NCI-H526 (cell line): Measurements from ENCODE around the gene P4HB.
"Not testable (repeated sequence)": the region's sequence is repeated elsewhere in the genome, so short reads cannot be mapped to it uniquely, and the experiment has no call there.

Experiments used
- DNase-seq, 2 experiments: peaks; one replicate each; lab custom pipeline; 2025; lab: John Stamatoyannopoulos, UW

Gene P4HB

GRCh38 chr17:81846743-81847689 lies 13.3 kb downstream of the P4HB start:
- DNase-seq = no peak

- DNase-seq = no peak
Measured at GRCh38 chr17:81845881-81846742, 14.2 kb downstream of the P4HB start.

GRCh38 chr17:81845361-81845760 lies 15.0 kb downstream of the P4HB start:
- no peak for DNase-seq

- DNase-seq = no peak
Measured at GRCh38 chr17:81844887-81845286, 15.4 kb downstream of the P4HB start.

- no peak for DNase-seq
Measured at GRCh38 chr17:81844327-81844851, 15.9 kb downstream of the P4HB start.

GRCh38 chr17:81843713-81844326 lies 16.5 kb downstream of the P4HB start:
- no peak for DNase-seq

- no peak for DNase-seq
Measured at GRCh38 chr17:81842725-81843504, 17.4 kb downstream of the P4HB start.

- no peak for DNase-seq
Measured at GRCh38 chr17:81842378-81842724, 18.0 kb downstream of the P4HB start.

GRCh38 chr17:81841866-81842265 lies 18.5 kb downstream of the P4HB start:
- DNase-seq = no peak

- DNase-seq = no peak
Measured at GRCh38 chr17:81840826-81841778, 19.2 kb downstream of the P4HB start.

- not testable (repeated sequence) for DNase-seq
Measured at GRCh38 chr17:81840059-81840458, 20.3 kb downstream of the P4HB start.

GRCh38 chr17:81839301-81839700 lies 21.0 kb downstream of the P4HB start:
- DNase-seq = no peak

- DNase-seq = no peak
Measured at GRCh38 chr17:81838753-81839255, 21.5 kb downstream of the P4HB start.

GRCh38 chr17:81837641-81838040 lies 22.7 kb downstream of the P4HB start:
- DNase-seq = no peak

GRCh38 chr17:81834831-81835267 lies 25.5 kb downstream of the P4HB start, which contains the start of gene PPP1R27:
Gene PPP1R27 (minus strand): TSS chr17:81835050. CDS start chr17:81834953, 97 bp downstream.
- no peak for DNase-seq

- no peak for DNase-seq
Measured at GRCh38 chr17:81833921-81834830, 26.2 kb downstream of the P4HB start.

GRCh38 chr17:81833160-81833920 lies 27.0 kb downstream of the P4HB start, which contains the start of gene MCRIP1:
Gene MCRIP1 (minus strand): TSS chr17:81833291. CDS start chr17:81824506, 8,785 bp downstream.
- peak; percentile 67 to 98 for DNase-seq
